ENCODE data around the gene BNC1.

Gene BNC1

DNA sequence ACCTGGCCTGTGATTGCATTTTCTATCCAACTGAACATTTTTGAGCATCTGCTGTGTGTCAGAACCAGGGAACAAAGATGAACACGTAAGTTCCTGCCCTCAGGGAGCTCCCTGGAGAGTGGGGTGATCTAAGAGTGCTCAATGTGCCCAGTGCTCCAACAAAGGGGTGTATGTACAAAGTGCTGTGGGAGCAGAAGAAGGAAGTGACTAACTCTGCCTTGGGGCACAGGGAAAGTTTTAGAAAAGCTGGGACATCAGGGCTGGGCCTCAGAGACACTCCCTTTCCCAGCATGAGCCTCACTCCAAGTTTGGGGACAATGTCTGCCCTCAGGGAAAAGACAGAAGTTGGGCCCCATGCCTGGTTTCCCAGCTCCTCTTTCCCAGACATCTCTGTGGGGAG, 27.6 kb upstream of the BNC1 start:
- Histone ChIP-seq H3K4me3 (ENCODE audit: low read length) (no peak overlapping the region), H3K4me2 (ENCODE audit: low read length) (no peak overlapping the region), H3K4me1 (ENCODE audit: control insufficient read depth, insufficient read depth, low read length) (no peaks in the 10 kb centered on the region), H3K27me3 (ENCODE audit: control insufficient read depth, insufficient read depth, low read length) (no peaks in the 10 kb centered on the region), H3K9me3 (replicated peaks; ENCODE audit: low read length) (no peaks in the 10 kb centered on the region), H3K9ac (ENCODE audit: low read depth, low read length) (no peak overlapping the region), H3K36me3 (ENCODE audit: insufficient read depth, low read length) (no peaks in the 10 kb centered on the region)

DNA sequence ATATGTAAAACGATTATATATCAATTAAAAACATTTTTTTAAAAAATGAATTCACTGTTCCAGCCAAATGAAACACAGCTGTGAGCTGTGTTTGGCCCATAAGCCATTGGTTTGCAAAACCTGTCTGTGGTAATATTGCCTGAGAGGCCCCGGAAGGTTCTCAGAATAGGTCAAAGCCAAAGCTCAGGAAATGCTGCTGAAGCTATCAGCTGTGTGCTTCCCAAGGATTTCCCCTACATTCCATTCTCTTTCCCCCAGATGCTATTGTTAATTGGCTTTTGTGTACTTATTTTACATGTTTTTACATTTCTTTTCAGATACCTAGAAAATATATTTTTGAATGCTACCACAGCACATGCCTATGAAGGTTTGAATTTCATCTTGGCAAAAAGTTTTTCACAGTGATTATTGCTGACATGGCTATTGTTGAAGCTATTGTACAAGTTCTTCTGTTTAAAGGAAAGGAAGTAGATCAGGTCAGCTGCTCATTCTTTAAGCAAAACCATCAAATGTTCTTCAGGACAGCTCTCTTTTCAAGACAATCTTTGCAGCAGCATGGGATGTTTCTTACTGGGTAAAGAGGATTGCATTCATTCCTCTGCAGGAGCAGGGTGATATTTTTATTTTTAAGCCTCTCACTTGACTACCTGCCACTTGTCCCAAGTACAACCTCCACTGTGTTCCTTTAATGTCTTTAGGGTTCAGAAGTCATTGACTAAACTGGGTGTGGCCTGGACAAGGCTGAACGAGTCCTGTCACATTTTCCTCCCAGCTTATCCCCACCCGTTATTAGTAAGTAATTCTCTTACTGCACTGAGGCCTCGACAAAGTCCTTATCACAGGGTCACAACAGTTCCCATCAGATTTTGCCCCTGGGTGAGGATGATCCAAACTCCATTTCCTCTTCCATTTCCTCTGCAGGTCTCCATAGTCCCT, 26.3 kb upstream of the BNC1 start:
- H3K36me3 ChIP-seq (ENCODE audit: insufficient read depth, low read length) = no peaks in the 10 kb centered on the region
- H3K27me3 ChIP-seq (ENCODE audit: control insufficient read depth, insufficient read depth, low read length) = no peaks in the 10 kb centered on the region
- no peaks in the 10 kb centered on the region for H3K9me3 ChIP-seq (replicated peaks; ENCODE audit: low read length)
- no peaks in the 10 kb centered on the region for H3K4me1 ChIP-seq (ENCODE audit: control insufficient read depth, insufficient read depth, low read length)
- H3K4me3 ChIP-seq (ENCODE audit: low read length) = no peak overlapping the region
- no peak overlapping the region for H3K4me2 ChIP-seq (ENCODE audit: low read length)
- H3K9ac ChIP-seq (ENCODE audit: low read depth, low read length) = no peak overlapping the region

DNA sequence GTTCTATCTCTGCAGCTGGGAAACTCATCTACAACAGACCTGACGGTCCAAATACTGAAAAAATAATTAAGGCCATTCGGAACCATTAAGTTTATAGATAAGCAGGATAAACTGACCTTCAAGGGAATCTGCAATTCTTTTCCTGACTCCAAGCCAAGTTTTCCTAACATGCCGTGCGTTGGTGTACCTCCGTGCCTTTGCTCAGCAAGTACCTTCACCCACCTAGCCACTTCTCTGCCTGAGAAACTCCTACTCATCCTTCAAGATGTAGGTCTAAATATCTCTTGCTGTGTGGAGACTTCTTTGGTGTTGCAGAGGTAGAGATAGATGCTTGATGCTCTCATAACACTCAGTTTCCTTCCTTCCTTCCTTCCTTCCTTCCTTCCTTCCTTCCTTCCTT, 24.2 kb upstream of the BNC1 start:
- Histone ChIP-seq H3K36me3 (ENCODE audit: insufficient read depth, low read length) (no peaks in the 10 kb centered on the region), H3K4me1 (ENCODE audit: control insufficient read depth, insufficient read depth, low read length) (peaks cover 4% of the 10 kb centered on the region), H3K4me3 (ENCODE audit: low read length) (no peak overlapping the region), H3K4me2 (ENCODE audit: low read length) (no peak overlapping the region), H3K27me3 (ENCODE audit: control insufficient read depth, insufficient read depth, low read length) (no peaks in the 10 kb centered on the region), H3K9ac (ENCODE audit: low read depth, low read length) (no peak overlapping the region), H3K9me3 (replicated peaks; ENCODE audit: low read length) (no peaks in the 10 kb centered on the region)

DNA sequence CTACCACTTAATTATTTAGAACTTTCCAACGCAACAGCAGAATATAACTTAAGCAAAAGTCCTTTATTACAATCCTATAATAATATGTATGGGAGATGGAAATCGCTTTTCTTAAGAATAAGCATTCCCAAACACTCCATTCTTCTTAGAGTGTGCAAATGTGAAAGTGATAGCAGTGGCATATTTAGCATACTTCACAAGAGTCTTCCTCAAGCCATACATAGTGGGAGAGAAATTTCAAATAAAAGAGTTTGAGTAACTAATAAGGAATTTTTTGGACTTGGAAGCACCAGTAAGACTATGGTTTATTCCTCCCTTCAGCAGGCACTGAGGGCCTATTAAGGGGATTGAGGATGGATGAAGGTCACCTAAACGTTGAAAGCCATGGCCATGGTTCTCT, 22.1 kb upstream of the BNC1 start:
- Histone ChIP-seq H3K4me2 (ENCODE audit: low read length) (no peak overlapping the region), H3K9ac (ENCODE audit: low read depth, low read length) (no peak overlapping the region), H3K4me1 (ENCODE audit: control insufficient read depth, insufficient read depth, low read length) (peaks cover 4% of the 10 kb centered on the region), H3K27me3 (ENCODE audit: control insufficient read depth, insufficient read depth, low read length) (no peaks in the 10 kb centered on the region), H3K4me3 (ENCODE audit: low read length) (no peak overlapping the region), H3K9me3 (replicated peaks; ENCODE audit: low read length) (no peaks in the 10 kb centered on the region), H3K36me3 (ENCODE audit: insufficient read depth, low read length) (no peaks in the 10 kb centered on the region)

DNA sequence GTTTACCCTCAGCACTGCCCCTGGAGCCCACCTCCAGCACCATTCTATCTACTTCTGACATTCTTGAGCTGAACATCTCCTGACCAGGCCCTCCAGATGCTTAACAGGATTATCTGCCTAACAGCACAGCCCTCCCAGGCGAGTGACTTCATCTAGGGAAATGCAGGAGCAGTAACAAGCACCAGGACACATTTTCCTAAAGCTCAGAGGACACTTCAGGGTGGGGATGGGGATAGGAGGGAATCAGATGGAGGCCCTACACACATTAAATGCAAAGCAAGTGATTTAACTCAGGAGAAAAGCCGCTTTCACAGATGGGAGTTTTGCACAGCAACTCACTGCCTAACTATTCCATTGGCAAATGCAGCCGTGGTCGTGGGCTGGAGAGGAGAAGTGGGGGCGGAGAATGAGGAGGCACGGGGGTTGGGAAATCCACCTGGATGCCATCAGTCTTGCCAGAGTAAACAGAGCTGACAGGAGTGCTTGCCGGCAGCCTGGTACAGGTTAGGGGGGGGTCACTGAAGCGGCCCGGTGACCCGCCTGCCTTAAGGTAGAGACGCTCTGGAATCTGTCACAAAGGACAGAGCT, 21.3 kb upstream of the BNC1 start:
- Histone ChIP-seq H3K27me3 (ENCODE audit: control insufficient read depth, insufficient read depth, low read length) (no peaks in the 10 kb centered on the region), H3K9me3 (replicated peaks; ENCODE audit: low read length) (no peaks in the 10 kb centered on the region), H3K4me3 (ENCODE audit: low read length) (no peak overlapping the region), H3K4me2 (ENCODE audit: low read length) (no peak overlapping the region), H3K4me1 (ENCODE audit: control insufficient read depth, insufficient read depth, low read length) (peaks cover 4% of the 10 kb centered on the region), H3K36me3 (ENCODE audit: insufficient read depth, low read length) (no peaks in the 10 kb centered on the region), H3K9ac (ENCODE audit: low read depth, low read length) (no peak overlapping the region)

DNA sequence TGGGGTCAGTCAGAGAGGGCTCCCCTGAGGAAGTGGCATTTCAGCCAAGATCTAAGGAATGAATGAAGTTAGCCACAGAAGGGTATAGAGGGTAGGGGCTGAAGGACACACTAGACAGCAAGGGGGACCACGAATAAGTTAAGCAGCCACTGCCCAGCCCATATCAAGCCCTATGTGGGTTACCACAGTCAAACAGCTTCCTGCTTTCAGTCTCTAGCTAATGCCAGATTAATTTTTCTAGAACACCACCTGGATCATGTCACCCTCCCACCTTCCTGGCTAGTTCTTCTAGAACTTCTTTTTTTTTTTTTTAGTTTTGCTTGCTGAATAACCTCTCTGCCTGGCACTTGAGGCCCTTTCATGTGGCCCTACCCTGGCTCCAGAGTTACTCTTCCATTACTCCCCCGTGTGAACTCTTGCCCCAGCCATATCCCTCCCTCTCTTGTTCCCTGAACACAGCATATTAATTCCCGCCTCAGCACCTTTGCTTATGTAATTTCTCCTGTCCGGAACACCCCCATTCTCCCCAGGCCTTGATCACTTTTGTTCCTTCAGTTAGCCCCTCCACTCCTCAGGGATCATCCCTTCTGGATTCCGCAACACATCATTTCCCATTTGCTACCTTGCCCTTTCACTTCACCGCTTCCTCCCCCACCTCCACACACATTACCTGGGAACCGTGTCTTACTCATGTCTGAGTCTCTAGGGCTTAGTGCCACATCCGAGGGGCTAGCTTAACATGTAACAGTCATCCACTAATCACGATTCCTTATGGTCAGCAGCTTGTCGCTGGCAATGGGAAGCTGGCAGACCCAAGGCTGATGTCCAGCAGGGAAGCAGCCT, 20.6 kb upstream of the BNC1 start:
- Histone ChIP-seq H3K4me1 (ENCODE audit: control insufficient read depth, insufficient read depth, low read length) (peaks cover 4% of the 10 kb centered on the region), H3K9ac (ENCODE audit: low read depth, low read length) (no peak overlapping the region), H3K9me3 (replicated peaks; ENCODE audit: low read length) (no peaks in the 10 kb centered on the region), H3K4me3 (ENCODE audit: low read length) (no peak overlapping the region), H3K27me3 (ENCODE audit: control insufficient read depth, insufficient read depth, low read length) (no peaks in the 10 kb centered on the region), H3K36me3 (ENCODE audit: insufficient read depth, low read length) (no peaks in the 10 kb centered on the region), H3K4me2 (ENCODE audit: low read length) (no peak overlapping the region)

DNA sequence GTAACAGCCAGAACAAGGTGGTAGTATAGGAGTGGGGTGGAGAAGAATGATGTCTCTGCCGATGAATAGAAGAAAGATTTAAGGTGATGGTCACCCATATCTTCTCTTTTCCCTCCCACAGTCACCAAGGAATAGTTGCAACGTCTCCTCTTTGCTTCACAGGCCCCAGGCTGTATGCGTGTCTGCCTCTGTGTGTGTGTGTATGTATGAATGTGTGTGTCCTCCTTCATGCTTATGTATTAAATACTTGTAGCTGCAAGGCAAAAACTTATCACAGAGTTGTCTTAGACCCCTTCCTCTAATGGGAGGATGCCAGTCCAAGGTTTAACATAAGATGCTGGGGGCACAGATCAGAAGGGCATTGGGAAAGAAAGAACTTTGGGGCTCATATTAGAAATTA, 19.1 kb upstream of the BNC1 start:
- Histone ChIP-seq H3K4me3 (ENCODE audit: low read length) (no peak overlapping the region), H3K36me3 (ENCODE audit: insufficient read depth, low read length) (no peaks in the 10 kb centered on the region), H3K4me2 (ENCODE audit: low read length) (no peak overlapping the region), H3K9me3 (replicated peaks; ENCODE audit: low read length) (no peaks in the 10 kb centered on the region), H3K27me3 (ENCODE audit: control insufficient read depth, insufficient read depth, low read length) (no peaks in the 10 kb centered on the region), H3K9ac (ENCODE audit: low read depth, low read length) (no peak overlapping the region), H3K4me1 (ENCODE audit: control insufficient read depth, insufficient read depth, low read length) (peaks cover 4% of the 10 kb centered on the region)

DNA sequence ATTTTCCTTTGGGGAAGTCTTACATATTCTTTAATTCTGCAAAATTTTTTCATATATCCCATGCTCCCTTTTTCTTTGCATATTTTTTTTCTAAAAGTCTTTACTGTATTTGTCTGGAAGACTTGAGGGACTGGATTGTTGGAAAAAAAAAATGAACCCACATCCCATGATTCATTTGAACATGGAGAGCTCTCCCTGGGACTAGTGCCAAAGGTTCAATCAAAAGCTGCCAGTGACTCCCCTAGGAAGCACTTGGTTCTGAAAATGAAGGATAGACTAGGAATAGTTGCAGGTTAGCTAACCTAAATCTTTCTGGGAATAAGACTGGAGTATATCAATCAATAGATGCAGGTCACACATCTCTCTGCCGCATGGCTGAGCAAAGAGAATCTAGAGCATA, 16.4 kb upstream of the BNC1 start:
- no peak overlapping the region for H3K4me3 ChIP-seq (ENCODE audit: low read length)
- H3K36me3 ChIP-seq (ENCODE audit: insufficient read depth, low read length) = no peaks in the 10 kb centered on the region
- H3K9me3 ChIP-seq (replicated peaks; ENCODE audit: low read length) = no peaks in the 10 kb centered on the region
- peaks cover 4% of the 10 kb centered on the region for H3K4me1 ChIP-seq (ENCODE audit: control insufficient read depth, insufficient read depth, low read length)
- H3K27me3 ChIP-seq (ENCODE audit: control insufficient read depth, insufficient read depth, low read length) = no peaks in the 10 kb centered on the region
- no peak overlapping the region for H3K9ac ChIP-seq (ENCODE audit: low read depth, low read length)
- H3K4me2 ChIP-seq (ENCODE audit: low read length) = no peak overlapping the region

DNA sequence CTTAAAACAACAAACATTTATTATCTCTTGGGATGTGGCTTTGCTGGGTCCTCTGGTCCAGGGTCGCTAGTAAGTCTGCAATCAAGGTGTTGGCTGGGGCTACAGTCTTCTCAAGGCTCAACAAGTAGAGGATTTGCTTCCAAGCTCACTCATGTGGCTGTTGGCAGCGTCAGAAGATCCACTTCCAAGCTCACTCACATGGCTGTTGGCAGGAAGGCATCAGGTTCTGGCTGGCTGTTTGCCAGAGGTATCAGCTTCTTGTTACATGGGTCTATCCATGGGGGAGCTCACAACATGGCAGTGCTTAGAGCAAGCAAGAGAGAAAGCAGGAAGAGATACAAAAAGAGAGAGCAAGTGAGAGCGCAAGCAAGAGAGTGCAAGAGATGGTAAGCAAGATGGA, 15.0 kb upstream of the BNC1 start:
- H3K36me3 ChIP-seq (ENCODE audit: insufficient read depth, low read length) = no peaks in the 10 kb centered on the region
- H3K4me2 ChIP-seq (ENCODE audit: low read length) = no peak overlapping the region
- no peaks in the 10 kb centered on the region for H3K4me1 ChIP-seq (ENCODE audit: control insufficient read depth, insufficient read depth, low read length)
- no peaks in the 10 kb centered on the region for H3K27me3 ChIP-seq (ENCODE audit: control insufficient read depth, insufficient read depth, low read length)
- no peaks in the 10 kb centered on the region for H3K9me3 ChIP-seq (replicated peaks; ENCODE audit: low read length)
- H3K4me3 ChIP-seq (ENCODE audit: low read length) = no peak overlapping the region
- no peak overlapping the region for H3K9ac ChIP-seq (ENCODE audit: low read depth, low read length)

DNA sequence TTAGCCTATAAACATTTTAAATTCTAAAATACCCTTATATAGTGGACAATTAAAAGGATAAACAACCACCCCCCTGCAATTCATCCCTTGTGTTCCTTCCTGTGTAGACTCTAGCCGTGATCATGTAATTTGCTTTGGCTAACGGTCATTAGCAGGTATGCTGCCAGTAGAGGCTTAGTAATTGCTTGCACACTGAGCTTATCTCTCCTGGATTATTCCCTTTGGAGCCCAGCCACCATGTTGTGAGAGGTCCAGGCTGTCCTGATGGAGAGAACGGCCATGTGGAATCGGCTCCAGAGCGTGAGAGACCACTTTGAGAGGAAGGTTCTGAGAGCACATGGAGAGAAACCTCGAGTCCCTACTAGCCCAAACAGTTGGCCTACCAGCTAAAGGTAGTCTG, 11.0 kb upstream of the BNC1 start:
- Histone ChIP-seq H3K4me2 (ENCODE audit: low read length) (no peak overlapping the region), H3K9me3 (replicated peaks; ENCODE audit: low read length) (no peaks in the 10 kb centered on the region), H3K27me3 (ENCODE audit: control insufficient read depth, insufficient read depth, low read length) (no peaks in the 10 kb centered on the region), H3K9ac (ENCODE audit: low read depth, low read length) (no peak overlapping the region), H3K4me1 (ENCODE audit: control insufficient read depth, insufficient read depth, low read length) (peaks cover 11% of the 10 kb centered on the region), H3K36me3 (ENCODE audit: insufficient read depth, low read length) (no peaks in the 10 kb centered on the region), H3K4me3 (ENCODE audit: low read length) (no peak overlapping the region)

DNA sequence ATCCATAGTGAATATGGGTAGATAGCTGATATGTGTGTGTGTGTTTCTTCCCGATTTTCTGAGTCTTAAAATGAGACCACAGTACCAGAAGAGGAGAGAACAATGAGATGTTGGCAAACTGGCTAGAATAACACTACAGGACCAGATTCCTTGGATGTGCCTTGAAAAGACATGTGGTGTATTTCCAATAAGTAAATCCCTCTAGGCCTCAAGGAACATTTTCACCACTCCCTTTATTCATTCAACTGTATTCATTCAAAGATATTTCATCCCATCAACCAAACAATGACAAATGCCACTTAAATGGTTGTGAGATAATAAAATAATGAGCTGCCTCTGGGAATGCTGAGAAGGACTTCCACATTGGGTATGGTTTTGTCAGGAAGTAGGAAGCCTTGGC, 8.7 kb upstream of the BNC1 start:
- H3K9me3 ChIP-seq (replicated peaks; ENCODE audit: low read length) = no peaks in the 10 kb centered on the region
- H3K9ac ChIP-seq (ENCODE audit: low read depth, low read length) = no peak overlapping the region
- no peak overlapping the region for H3K4me2 ChIP-seq (ENCODE audit: low read length)
- H3K36me3 ChIP-seq (ENCODE audit: insufficient read depth, low read length) = no peaks in the 10 kb centered on the region
- no peaks in the 10 kb centered on the region for H3K27me3 ChIP-seq (ENCODE audit: control insufficient read depth, insufficient read depth, low read length)
- peaks cover 27% of the 10 kb centered on the region for H3K4me1 ChIP-seq (ENCODE audit: control insufficient read depth, insufficient read depth, low read length)
- no peak overlapping the region for H3K4me3 ChIP-seq (ENCODE audit: low read length)
